ENCODE results near the gene LSMEM2.

DNA sequence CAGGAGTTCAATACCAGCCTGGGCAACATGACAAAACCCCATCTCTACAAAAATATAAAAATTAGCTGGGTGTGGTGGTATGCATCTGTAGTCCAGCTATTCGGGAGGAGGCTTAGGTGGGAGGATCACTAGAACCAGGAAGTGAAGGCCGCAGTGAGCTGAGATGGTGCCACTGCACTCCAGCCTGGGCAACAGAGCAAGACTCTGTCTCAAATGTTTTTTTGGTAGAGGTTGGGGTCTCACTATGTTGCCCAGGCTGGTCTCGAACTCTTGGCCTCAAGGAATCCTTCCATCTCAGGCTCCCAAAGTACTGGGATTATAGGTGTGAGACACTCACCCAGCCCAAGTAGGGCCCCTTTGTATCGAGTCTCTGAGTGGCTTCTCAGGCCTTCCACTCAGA is 15.2 kb downstream of the LSMEM2 start:
- TF ChIP-seq POLR2A (IDR thresholded peaks at IDR 0.05; ENCODE audit: extremely low read depth, insufficient read length) (no peak), CTCF (IDR thresholded peaks at IDR 0.05; ENCODE audit: low read depth, low read length) (no peak), MYC (IDR thresholded peaks at IDR 0.05; ENCODE audit: low read depth, low read length) (no peak)
